ENCODE data around the gene FAF1. TPM values are rescaled to one million over a fixed set of nuclear protein-coding genes. Genes with fewer than 3 reads are reported as not detected.
A peak's percentile ranks its signal among the peaks of the same experiment; 100 is the strongest.

Gene FAF1
- total RNA-seq, 1 donor from 2014 or later = 56.5 TPM

DNA sequence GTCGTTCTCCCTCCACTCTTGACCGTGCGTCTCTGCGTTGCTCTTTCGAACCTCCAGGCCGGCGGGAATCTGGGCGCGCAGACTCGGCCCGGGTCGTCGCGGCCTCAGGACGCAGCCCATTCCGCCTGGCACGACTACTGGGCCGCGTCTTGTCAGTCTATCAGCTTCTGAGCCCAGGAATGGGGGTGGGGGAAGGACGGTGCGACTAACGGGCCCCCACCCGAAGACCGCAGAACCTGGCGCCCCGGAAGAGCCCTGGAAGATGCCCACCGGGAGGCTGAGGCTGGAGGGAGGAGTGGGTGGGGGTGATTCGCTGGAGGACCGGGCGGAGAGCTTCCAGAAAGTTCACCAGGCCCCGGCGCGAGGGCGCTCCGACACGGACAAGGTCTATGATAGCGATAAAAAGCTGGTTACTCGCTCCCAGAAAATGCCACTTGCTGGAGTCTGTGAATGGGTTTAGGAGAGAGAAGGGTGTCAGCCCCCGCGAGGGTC lies 535.1 kb downstream of the FAF1 start:
- DNase-seq = no peak

DNA sequence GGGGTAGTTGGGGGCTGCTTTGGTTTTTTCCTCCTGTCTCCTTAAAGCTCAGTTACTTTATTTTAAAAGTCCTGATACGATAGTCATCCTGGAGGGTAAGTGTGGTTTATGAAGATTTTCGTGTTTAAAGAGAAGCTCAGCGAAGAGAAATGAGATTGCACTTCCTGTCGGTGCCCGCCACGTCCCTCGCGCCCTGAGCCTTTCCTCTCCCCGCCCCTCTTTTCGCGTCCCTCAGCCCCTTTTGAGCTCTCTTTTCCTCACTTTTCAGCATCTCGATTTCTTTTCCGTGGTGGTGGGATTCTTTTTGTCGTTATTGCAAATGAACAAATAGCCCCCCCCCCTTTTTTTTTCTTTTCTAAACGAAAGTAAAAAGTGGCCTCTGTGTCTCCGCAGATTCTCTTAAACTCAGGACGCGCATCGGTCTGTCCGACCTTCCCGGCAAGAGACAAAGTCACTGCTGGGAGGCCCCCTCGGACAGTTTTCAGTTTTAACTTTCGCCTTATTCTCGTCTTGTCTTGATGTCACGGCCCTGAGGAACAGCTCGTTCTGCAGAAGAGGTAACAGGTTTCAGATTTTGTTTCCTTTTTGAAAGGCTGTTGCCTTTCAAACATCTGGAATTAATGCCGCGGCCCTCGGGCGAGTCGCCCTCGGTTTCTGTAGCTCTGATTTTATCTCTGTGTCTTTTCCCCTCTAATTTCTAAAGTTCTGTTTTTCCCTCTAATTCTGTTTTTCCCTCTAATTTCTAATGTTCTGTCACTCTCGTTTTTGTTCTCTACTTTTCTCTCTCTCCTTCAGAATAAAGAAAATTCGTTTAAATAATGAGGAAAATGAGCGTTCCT lies 535.8 kb downstream of the FAF1 start:
- no peak for DNase-seq

DNA sequence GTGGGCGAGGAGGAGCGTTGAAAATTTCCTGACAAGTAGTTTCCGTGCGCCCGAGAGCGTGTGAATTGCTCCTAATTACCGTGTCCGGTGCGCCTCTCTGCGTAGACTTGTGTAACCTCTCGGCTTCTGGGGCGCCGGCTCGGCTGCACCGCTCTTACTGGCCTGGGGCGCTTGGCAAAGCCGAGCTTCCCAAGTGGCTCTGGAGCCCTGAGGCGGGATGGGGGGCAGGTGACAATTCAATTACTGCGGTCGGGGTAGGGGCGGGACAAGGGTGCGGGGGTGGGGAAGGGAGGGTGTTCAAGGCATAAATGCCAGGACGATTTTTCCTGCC lies 536.4 kb downstream of the FAF1 start:
- DNase-seq = no peak

GRCh38 chr1:50422946-50423669 lies 537.0 kb downstream of the FAF1 start, which contains the start of gene DMRTA2:
Gene DMRTA2, minus strand, starts transcription at chr1:50423443. Its CDS starts 1,907 bp downstream, at chr1:50421536.
- DNase-seq = peak; percentile 63

DNA sequence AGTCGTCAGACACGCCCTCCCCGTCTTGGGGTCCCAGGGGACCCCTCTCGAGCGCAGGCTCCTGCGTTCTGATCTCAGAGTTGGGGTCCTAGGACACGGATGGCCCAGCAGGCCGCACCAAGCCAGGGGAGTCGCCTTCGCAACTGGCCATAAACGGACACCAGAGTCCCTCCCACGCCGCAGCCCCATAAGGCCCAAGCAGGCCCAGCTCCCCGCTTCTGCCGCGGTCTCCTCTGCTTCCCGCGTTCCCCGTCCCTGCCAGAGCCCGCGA lies 537.5 kb downstream of the FAF1 start:
- no peak for DNase-seq

- no peak for DNase-seq
Observed at GRCh38 chr1:50421768-50422674, 538.0 kb downstream of the FAF1 start.

DNA sequence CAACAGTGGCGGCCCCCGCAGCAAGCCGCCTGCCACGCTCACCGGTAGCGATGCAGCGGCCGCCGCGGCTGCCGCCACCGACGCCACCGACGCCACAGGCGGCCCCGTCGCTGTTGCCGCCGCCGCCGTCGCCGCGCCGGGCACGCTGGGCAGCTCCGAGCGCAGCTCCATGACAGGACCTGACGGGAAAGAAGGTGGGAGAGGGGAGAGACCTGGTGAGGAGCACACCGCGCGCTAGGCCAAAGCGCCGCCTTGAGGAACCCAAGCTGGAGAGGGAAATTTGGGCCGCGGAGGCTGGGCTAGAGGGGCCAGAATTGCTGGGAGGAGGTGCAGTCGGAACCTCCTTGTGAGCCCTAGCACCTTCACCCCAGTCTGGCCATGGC lies 538.7 kb downstream of the FAF1 start:
- no peak for DNase-seq

GRCh38 chr1:50420689-50421365 lies 539.2 kb downstream of the FAF1 start:
- no peak for DNase-seq

- DNase-seq = no peak
Observed at GRCh38 chr1:50419907-50420677, 540.0 kb downstream of the FAF1 start.

GRCh38 chr1:50419192-50419906 lies 540.7 kb downstream of the FAF1 start:
- DNase-seq = peak; percentile 41

- DNase-seq = peak; percentile 32
Observed at GRCh38 chr1:50418600-50419109, 541.4 kb downstream of the FAF1 start.

DNA sequence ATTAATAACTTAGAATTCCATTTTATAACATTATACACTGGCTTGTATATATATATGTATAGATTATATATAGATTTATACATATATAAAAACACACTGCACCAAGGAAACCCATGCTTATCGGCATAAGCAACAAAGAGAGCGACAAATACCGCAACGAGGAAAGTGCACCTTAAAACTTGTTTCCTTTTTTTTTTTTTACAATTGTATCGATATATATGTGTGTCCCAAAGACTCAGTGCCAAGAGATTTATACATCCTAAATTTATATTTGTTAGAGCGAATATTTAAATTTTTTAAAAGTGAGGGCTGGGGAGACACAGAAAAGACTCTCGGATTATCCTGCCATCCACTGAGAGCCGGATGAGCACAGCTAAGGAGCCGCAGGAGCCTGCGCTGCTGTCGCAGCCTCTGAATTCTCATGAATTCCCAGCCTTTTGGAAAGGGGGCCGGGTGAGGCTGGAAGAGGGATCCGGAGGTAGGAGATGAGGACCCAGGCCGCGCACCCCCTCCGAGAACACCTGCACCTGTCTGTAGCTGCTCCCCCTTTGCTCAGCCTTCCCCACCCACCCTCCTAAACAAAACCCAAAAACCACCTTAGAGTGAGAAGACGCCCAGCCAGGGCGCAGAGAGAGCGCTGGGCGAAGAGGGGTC lies 542.0 kb downstream of the FAF1 start:
- DNase-seq = no peak

DNA sequence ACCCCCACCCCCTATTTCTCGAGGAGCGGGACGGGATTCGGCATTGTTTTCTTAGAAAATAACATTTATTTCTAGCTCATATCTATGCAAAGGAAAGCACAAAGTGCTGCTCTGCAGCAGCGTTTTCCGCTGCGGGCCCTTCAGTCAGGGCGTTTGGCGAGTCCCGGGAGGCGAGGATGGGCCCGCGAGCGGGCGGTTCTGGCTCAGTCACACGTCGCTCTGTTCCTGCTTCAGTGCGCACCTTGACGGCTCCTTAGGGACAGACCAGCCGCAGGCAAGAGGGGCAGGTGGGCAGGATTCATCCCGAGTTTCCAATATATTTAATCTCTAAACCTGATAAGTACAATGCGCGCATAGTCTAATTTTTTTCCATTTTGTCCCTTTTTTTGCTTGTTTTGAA lies 542.6 kb downstream of the FAF1 start:
- no peak for DNase-seq

DNA sequence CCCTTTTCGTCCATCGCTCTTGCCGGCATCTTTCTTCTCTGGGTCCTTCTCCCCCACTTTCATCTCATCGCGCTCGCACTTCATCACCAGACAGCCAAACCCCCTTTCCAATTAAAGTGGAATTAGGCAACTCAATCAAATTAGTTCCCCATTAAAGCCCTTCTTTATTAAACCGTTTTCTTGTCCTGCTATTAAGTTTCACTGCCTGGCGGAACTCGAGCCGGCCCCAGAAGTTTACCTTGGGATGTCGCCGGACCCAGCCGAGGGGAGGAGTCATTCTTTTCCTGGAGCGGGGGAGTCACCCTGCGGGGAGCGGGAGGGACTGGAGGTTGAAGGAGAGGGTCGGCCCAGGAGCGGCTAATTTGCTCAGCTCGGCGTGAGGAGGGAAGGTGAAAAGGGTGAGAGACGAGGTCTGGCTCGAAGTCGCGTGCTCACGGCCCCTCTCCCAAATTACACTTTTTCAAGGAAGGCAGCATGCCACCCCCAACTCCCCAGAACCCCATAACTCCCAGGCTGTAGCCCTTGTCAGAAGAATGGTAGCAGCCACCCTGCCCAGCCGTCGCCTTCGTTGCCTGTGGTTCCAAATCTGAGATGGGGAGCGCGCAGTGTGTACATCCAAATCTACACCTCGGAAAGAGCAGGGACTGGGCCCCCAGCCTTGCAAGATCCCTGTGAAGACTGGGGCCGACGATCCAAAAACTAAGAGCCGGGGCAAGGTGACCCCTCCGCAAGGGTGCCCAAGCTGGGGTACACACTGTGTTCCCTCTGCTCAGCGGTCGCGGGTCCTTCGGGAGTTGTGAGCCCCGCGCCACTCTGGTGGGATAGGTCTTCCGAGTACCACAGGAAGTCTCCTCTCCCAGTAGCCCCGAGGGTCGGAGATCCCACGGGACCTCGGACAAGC lies 543.3 kb downstream of the FAF1 start:
- DNase-seq = no peak

DNA sequence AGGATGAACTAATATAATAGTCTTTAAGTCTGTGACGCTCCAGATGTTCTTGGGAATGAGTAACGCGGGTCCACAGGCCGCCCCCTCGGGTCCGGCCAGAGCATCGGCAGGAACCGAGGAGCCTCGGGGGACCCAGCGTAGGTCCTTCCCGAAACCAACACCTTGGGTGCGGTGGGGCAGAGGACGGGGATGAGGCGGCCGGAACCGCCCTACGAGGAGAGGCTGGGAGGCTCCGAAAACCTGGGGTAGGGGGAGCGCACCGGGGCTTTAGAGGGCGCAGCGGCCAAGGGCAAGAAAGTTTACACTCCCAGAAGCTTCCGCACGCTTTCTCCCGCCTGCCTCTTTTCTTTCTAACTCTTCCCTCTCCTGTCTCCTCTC lies 543.9 kb downstream of the FAF1 start:
- no peak for DNase-seq

GRCh38 chr1:50415235-50416149 lies 544.6 kb downstream of the FAF1 start:
- DNase-seq = no peak

DNA sequence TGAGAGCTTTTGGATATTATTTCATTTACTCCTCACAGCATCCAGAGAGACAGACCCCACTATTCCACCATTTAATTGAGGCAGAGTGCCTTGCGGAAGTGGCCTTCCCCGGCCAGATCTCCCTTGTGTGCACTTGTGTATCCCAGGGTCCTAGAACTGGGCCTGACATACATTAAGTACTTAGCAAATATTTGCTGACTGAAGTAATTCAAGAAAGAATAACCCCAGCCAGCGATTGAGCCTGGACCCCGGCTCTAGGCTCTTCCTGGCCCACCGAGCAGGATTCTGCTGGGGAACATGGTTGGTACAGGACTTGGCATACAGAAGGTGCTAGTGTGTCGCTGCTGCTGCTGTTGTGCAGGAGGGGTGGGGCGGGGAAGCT lies 545.2 kb downstream of the FAF1 start:
- no peak for DNase-seq

- DNase-seq = no peak
Observed at GRCh38 chr1:50412813-50413476, 547.1 kb downstream of the FAF1 start.
